Measurements from ENCODE around the gene MYO5B. TPM values are rescaled to one million over a fixed set of nuclear protein-coding genes. Genes with fewer than 3 reads are reported as not detected.

The MYO5B gene
- total and polyA plus RNA-seq, 8 donors = 6.2 to 25.3 (median 12.6) TPM

GRCh38 chr18:49976795-49977560 lies 218.0 kb downstream of the MYO5B start:
- no peak for FAIRE-seq
- Histone ChIP-seq H3K36me3 (no peaks in the 10 kb centered on the region), H3K27ac (no peak overlapping the region), H3K9me3 (no peaks in the 10 kb centered on the region), H3K4me1 (no peaks in the 10 kb centered on the region), H3K4me3 (no peak overlapping the region), H3K27me3 (no peaks in the 10 kb centered on the region)
- intact Hi-C loops (cut with DNase I) = no loop called here
- no peak for DNase-seq
- ATAC-seq = no peak
- TF ChIP-seq, protein P1, sequence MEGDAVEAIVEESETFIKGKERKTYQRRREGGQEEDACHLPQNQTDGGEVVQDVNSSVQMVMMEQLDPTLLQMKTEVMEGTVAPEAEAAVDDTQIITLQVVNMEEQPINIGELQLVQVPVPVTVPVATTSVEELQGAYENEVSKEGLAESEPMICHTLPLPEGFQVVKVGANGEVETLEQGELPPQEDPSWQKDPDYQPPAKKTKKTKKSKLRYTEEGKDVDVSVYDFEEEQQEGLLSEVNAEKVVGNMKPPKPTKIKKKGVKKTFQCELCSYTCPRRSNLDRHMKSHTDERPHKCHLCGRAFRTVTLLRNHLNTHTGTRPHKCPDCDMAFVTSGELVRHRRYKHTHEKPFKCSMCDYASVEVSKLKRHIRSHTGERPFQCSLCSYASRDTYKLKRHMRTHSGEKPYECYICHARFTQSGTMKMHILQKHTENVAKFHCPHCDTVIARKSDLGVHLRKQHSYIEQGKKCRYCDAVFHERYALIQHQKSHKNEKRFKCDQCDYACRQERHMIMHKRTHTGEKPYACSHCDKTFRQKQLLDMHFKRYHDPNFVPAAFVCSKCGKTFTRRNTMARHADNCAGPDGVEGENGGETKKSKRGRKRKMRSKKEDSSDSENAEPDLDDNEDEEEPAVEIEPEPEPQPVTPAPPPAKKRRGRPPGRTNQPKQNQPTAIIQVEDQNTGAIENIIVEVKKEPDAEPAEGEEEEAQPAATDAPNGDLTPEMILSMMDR (IDR thresholded peaks at IDR 0.05) = no peak
- WGBS, 2 donors = 83 to 84% methylated on average over 15 of the region's 15 CpGs

DNA sequence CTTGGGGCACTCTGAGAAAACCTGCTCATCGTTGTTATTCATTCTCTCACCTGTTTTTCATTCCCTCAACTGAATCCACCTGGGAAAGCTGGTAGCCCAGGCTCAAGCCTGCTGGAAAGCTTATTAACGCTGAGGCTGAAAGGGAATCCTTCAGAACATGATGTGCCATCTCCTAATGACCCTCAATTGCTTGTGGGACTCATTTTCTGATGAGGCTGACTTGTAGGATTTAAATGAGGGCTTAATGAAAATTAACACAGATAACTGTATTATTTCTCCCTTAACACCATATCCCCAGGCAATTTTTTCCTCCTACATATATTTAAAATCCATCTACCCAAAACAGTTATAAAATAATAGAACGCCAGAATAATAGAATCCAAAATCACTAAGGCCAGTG lies 218.9 kb downstream of the MYO5B start:
- Histone ChIP-seq H3K4me3 (no peak overlapping the region), H3K36me3 (no peaks in the 10 kb centered on the region), H3K9me3 (no peaks in the 10 kb centered on the region), H3K27ac (no peak overlapping the region), H3K4me1 (no peaks in the 10 kb centered on the region), H3K27me3 (no peaks in the 10 kb centered on the region)
- TF ChIP-seq, protein P1 (IDR thresholded peaks at IDR 0.05) = no peak
- WGBS, 2 donors = 90% methylated on average over 3 of the region's 3 CpGs
- no peak for DNase-seq
- ATAC-seq = no peak
- intact Hi-C loops (cut with DNase I) = no loop called here
- no peak for FAIRE-seq

DNA sequence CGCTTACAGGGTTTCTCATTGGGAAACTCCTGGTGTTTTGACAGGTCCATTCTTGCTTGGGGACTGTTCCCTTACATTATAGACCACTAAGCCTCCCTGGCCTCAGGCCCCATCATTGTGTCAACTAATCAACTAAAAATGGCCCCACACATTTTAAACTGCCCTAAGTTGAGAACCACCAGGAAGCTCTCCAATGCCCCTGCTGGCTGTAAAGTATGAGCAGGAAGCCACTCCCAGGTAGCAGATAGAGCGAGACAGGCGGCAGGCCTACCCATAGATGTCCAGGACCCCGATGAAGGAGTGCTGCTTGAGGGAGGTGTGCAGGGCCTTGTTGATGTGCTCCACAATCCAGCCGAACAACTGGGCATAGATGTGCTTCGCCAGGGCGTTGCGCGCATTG lies 220.9 kb downstream of the MYO5B start:
- intact Hi-C loops (cut with DNase I) = no loop called here
- FAIRE-seq (no peak), ATAC-seq (no peak), DNase-seq (no peak)
- 97% methylated on average over 9 of the region's 9 CpGs for WGBS, 2 donors
- Histone ChIP-seq H3K4me3 (no peak overlapping the region), H3K27me3 (no peaks in the 10 kb centered on the region), H3K36me3 (no peaks in the 10 kb centered on the region), H3K4me1 (no peaks in the 10 kb centered on the region), H3K27ac (no peak overlapping the region), H3K9me3 (no peaks in the 10 kb centered on the region)
- TF ChIP-seq, protein P1 (IDR thresholded peaks at IDR 0.05) = no peak

GRCh38 chr18:49973592-49973991 lies 221.4 kb downstream of the MYO5B start:
- WGBS, 2 donors = 80 to 92% methylated on average over 3 of the region's 3 CpGs
- no peaks in the 10 kb centered on the region for H3K36me3 ChIP-seq
- H3K27me3 ChIP-seq = no peaks in the 10 kb centered on the region
- no peak for FAIRE-seq
- no peak overlapping the region for H3K27ac ChIP-seq
- no peak for DNase-seq
- H3K4me3 ChIP-seq = no peak overlapping the region
- intact Hi-C loops (cut with DNase I) = no loop called here
- no peaks in the 10 kb centered on the region for H3K9me3 ChIP-seq
- TF ChIP-seq, protein P1 (IDR thresholded peaks at IDR 0.05) = no peak
- no peak for ATAC-seq
- H3K4me1 ChIP-seq = no peaks in the 10 kb centered on the region

- TF ChIP-seq, protein P1 (IDR thresholded peaks at IDR 0.05) = no peak
- Histone ChIP-seq H3K36me3 (no peaks in the 10 kb centered on the region), H3K4me1 (peaks cover 0 to 5% (median 0%) of the 10 kb centered on the region in 3 donors), H3K4me3 (no peak overlapping the region), H3K27ac (no peak overlapping the region), H3K9me3 (no peaks in the 10 kb centered on the region), H3K27me3 (no peaks in the 10 kb centered on the region)
- WGBS, 2 donors = 81 to 93% methylated on average over 3 of the region's 3 CpGs
- no peak for ATAC-seq
- no peak for DNase-seq
- intact Hi-C loops (cut with DNase I) = no loop called here
- FAIRE-seq = no peak
Observed at GRCh38 chr18:49972535-49972934, 222.4 kb downstream of the MYO5B start.
